Gastroesophageal sphincter (tissue), 4 donors: ENCODE data around the gene ARHGEF17. TPM values are rescaled to one million over a fixed set of nuclear protein-coding genes. Genes with fewer than 3 reads are reported as not detected.
A peak's percentile ranks its signal among the peaks of the same experiment; 100 is the strongest.

Experiments
- ATAC-seq: fragments of 150-250 bp; one replicate; pipeline ENCODE4 v1.9.1; 2016; ENCODE audit warnings: mild to moderate bottlenecking, moderate library complexity
- H3K27ac ChIP-seq, 4 donors: fragments of 200-600 bp; sonication (generic) in 3 of 4; 1 replicate in 3 of 4; 2 replicates in 1 of 4; pipeline ENCODE4 v1.5.1; 2016 to 2019
- H3K27me3 ChIP-seq: fragments of 200-600 bp; sonication (generic); one replicate; pipeline ENCODE4 v1.5.1; 2019
- H3K36me3 ChIP-seq, 2 donors: fragments of 200-600 bp; sonication (generic); one replicate each; pipeline ENCODE4 v1.5.1; 2019; ENCODE audit warnings: control low read depth in 1 of 2
- H3K4me1 ChIP-seq, 3 donors: fragments of 200-600 bp; sonication (generic); 1 replicate in 2 of 3; 2 replicates in 1 of 3; pipeline ENCODE4 v1.5.1; 2016 to 2019; ENCODE audit warnings: control low read depth in 2 of 3
- H3K4me3 ChIP-seq, 2 donors: fragments of 200-600 bp; sonication (generic); one replicate each; pipeline ENCODE4 v1.5.1; 2019; ENCODE audit warnings: mild to moderate bottlenecking in 1 of 2, moderate library complexity in 1 of 2
- H3K9me3 ChIP-seq, 3 donors: fragments of 200-600 bp; sonication (generic); one replicate each; pipeline ENCODE4 v1.5.1; 2017 to 2019; ENCODE audit warnings: control low read depth in 2 of 3
- CTCF ChIP-seq, 4 experiments: fragments of 200-600 bp in 2 of 4; fragments of 450-650 bp in 2 of 4; sonication (generic) in 1 of 4; IDR thresholded peaks; one replicate each; pipeline ENCODE4 v1.5.1; 2017 to 2019; ENCODE audit warnings: antibody characterized with exemption in 4 of 4, mild to moderate bottlenecking in 2 of 4, moderate library complexity in 2 of 4
- EP300 ChIP-seq: sonication (generic); formaldehyde crosslinking; IDR thresholded peaks from one replicate; pipeline ENCODE4 v1.6.1; 2017; ENCODE audit warnings: antibody characterized with exemption, mild to moderate bottlenecking
- POLR2A ChIP-seq, 2 donors: fragments of 450-650 bp; IDR thresholded peaks; one replicate each; pipeline ENCODE4 v1.6.1; 2017; ENCODE audit warnings: antibody characterized with exemption in 2 of 2, mild to moderate bottlenecking in 2 of 2, moderate library complexity in 1 of 2
- POLR2AphosphoS5 ChIP-seq: sonication (generic); formaldehyde crosslinking; IDR thresholded peaks from one replicate; pipeline ENCODE4 v1.6.1; 2017; ENCODE audit warnings: antibody characterized with exemption
- WGBS, 2 donors: methylation state at CpG; one replicate each; pipeline ENCODE4 v1.1.5; 2018; ENCODE audit warnings: low coverage in 1 of 2; 5-methylcytosine and 5-hydroxymethylcytosine counted together
- total RNA-seq, 4 donors: library from RNA; depleted of rRNA; stranded (reverse); fragments of >200 nt; gene quantifications; one replicate each; pipeline ENCODE4 v1.1.0, GENCODE V29; 2016

The ARHGEF17 gene
- total RNA-seq, 4 donors from 2014 or later = 52.5 to 169 (median 84.4) TPM

DNA sequence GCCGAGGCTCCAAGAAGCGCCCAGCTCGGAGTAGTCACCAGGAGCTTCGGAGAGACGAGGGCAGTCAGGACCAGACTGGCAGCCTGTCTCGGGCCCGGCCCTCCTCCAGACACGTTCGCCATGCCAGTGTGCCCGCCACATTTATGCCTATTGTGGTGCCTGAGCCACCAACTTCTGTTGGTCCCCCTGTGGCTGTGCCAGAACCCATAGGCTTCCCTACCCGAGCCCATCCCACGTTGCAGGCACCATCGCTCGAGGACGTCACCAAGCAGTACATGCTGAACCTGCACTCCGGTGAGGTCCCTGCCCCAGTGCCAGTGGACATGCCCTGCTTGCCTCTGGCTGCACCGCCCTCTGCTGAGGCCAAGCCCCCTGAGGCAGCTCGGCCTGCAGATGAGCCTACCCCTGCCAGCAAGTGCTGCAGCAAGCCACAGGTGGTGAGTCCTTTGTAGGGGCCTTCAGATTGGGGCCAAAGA is 3.4 kb downstream of the ARHGEF17 start:
- peak overlapping the region; percentile 62 to 89 for H3K4me3 ChIP-seq
- no CpG with 5 or more reads among the region's 18 CpGs for WGBS, 2 donors
- TF ChIP-seq EP300 = no peak
- no peak for TF ChIP-seq POLR2AphosphoS5
- TF ChIP-seq CTCF (IDR thresholded peaks at IDR 0.05) = no peak
- TF ChIP-seq POLR2A (IDR thresholded peaks at IDR 0.05) = no peak
- no peak for ATAC-seq
- H3K27ac ChIP-seq = peak overlapping the region; percentile 96 to 99 (median 98)
- H3K9me3 ChIP-seq = no peaks in the 10 kb centered on the region
- H3K4me1 ChIP-seq = peaks cover 0 to 95% (median 52%) of the 10 kb centered on the region in 3 donors
- H3K27me3 ChIP-seq = no peaks in the 10 kb centered on the region
- peaks cover 0 to 8% of the 10 kb centered on the region in 2 donors for H3K36me3 ChIP-seq

DNA sequence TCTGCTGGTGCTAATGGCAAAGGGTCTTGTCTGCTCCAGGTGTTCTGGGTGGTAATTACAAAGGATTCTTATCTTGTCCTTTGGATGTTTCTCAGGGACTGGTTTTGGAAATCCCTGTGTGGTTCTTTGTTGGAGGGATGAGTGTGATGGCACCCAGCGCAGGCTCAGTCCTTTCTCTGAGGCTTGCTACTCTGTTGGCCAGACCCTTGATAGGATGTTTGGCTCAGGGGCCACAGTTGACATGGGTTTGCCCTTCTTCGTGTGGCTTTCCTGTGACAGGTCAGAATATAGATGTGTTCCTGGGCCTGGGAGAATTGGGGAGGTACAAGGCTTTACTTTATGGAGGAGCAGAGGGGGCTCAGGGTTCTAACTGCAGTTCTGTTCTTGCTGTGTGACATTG is 4.0 kb downstream of the ARHGEF17 start:
- WGBS, 2 donors = 20% methylated on average over 1 of the region's 2 CpGs; no CpG with 5 or more reads in 1 of the 2 donors
- Histone ChIP-seq H3K36me3 (peaks cover 0 to 8% of the 10 kb centered on the region in 2 donors), H3K4me3 (peak overlapping the region; percentile 62 to 89), H3K9me3 (no peaks in the 10 kb centered on the region), H3K4me1 (peaks cover 2 to 95% (median 54%) of the 10 kb centered on the region in 3 donors), H3K27ac (peak overlapping the region; percentile 96 to 99 (median 98)), H3K27me3 (no peaks in the 10 kb centered on the region)
- no peak for TF ChIP-seq POLR2AphosphoS5
- no peak for TF ChIP-seq POLR2A (IDR thresholded peaks at IDR 0.05)
- TF ChIP-seq CTCF (IDR thresholded peaks at IDR 0.05) = no peak
- TF ChIP-seq EP300 = no peak
- ATAC-seq = no peak

GRCh38 chr11:73312851-73313327 is 4.8 kb downstream of the ARHGEF17 start:
- Histone ChIP-seq H3K27ac (peak overlapping the region; percentile 70 to 99 (median 98)), H3K4me3 (peak overlapping the region; percentile 62 to 89), H3K9me3 (no peaks in the 10 kb centered on the region), H3K4me1 (peaks cover 3 to 96% (median 60%) of the 10 kb centered on the region in 3 donors), H3K27me3 (no peaks in the 10 kb centered on the region), H3K36me3 (peaks cover 0 to 8% of the 10 kb centered on the region in 2 donors)
- TF ChIP-seq POLR2A (IDR thresholded peaks at IDR 0.05) (peak in 1 of 2 donors; percentile 25), POLR2AphosphoS5 (peak; percentile 39), EP300 (no peak), CTCF (IDR thresholded peaks at IDR 0.05) (no peak)
- 0 to 15% methylated on average over 1 to 4 of the region's 6 CpGs for WGBS, 2 donors
- ATAC-seq = no peak

DNA sequence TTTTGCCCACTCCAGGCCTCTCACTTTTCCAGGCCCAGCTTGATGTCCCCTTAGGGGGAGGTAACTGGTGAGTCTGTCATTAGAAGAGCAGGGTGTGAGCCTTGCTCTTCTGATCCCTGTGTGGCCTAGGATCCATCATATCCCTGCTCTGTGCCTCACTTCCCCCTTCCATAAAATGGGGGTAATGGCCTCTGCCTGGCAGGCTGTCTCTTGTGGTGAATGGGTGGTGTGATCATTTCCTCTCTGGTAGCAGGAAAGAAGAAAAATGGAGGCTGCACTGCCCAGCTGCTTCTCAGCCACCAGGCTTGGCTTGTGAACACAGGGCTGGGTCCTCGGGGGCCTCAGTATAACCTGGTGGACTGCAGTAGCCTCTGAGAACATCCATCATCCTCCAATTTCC is 5.6 kb downstream of the ARHGEF17 start:
- Histone ChIP-seq H3K9me3 (no peaks in the 10 kb centered on the region), H3K4me3 (peak overlapping the region; percentile 62 to 89), H3K27me3 (no peaks in the 10 kb centered on the region), H3K4me1 (peaks cover 5 to 96% (median 67%) of the 10 kb centered on the region in 3 donors), H3K36me3 (peaks cover 0 to 8% of the 10 kb centered on the region in 2 donors), H3K27ac (peak overlapping the region; percentile 70 to 99 (median 98))
- TF ChIP-seq POLR2A (IDR thresholded peaks at IDR 0.05) = no peak
- no peak for TF ChIP-seq EP300
- no peak for TF ChIP-seq CTCF (IDR thresholded peaks at IDR 0.05)
- TF ChIP-seq POLR2AphosphoS5 = no peak
- no peak for ATAC-seq
- WGBS, 2 donors = 0% methylated on average over 1 of the region's 1 CpG; no CpG with 5 or more reads in 1 of the 2 donors
